Heart left ventricle (tissue), 13 donors: ENCODE data around the gene PXYLP1.

Experiments
- CTCF ChIP-seq, 12 donors: fragments of 200-600 bp; sonication (generic) in 4 of 12; IDR thresholded peaks; one replicate each; pipeline versions ENCODE4 v1.5.0 to v1.8.0; 2018 to 2022; ENCODE audit warnings: antibody characterized with exemption in 12 of 12, mild to moderate bottlenecking in 5 of 12
- POLR2A ChIP-seq, 2 donors: fragments of 450-650 bp; IDR thresholded peaks; one replicate each; pipeline ENCODE4 v1.6.1; 2017; ENCODE audit warnings: antibody characterized with exemption in 2 of 2, mild to moderate bottlenecking in 2 of 2, moderate library complexity in 2 of 2
- donor health status: ischemic (EF 13 %, LVEDD 7.1; RV severe dilation, severe dysfunction).
- donor health status: DM: no; HTN: yes; CAD: no.
- donor health status: DM: no; HTN: no; CAD: no.
- donor health status: ischemic (EF 25% LVEDD 6.9; RV normal size, moderate dysfunction).
- donor health status: ischemic (EF 25% LVEDD 5.7; RV mildly dilated, moderate dysfunction).
- donor health status: ischemic (EF 35%, LVEDD 5.7; RV mildly dilated, moderate dysfunction).
- donor health status: nonischemic (EF 11% LVEDD 7.7; RV severe dilation, severe dysfunction).
- donor health status: DM: yes; HTN: yes; CAD: no.
- donor health status: PGD.
- donor health status: ischemic (EF 29% LVEDD 5.4; RV normal size, mild dysfunction).
- donor health status: nonischemic (EF 23%, LVEDD 6.1; RV moderate dilation, normal function).

- TF ChIP-seq CTCF (IDR thresholded peaks at IDR 0.05) (no peak), POLR2A (IDR thresholded peaks at IDR 0.05) (no peak)
These were observed 18.7 kb downstream of the PXYLP1 start for GRCh38 chr3:141250342-141250741.
